Measurements from ENCODE around the gene DHRS2. TPM values are rescaled to one million over a fixed set of nuclear protein-coding genes. Genes with fewer than 3 reads are reported as not detected.
A peak's percentile ranks its signal among the peaks of the same experiment; 100 is the strongest.

The DHRS2 gene
- total and polyA plus RNA-seq, 2 of the 13 experiments (the other 11 are each of a cell fraction or from before 2014, with no cell fraction given), result 1,621 to 3,021 TPM

- TF ChIP-seq FOXP4 (CRISPR knock-in tag; IDR thresholded peaks at IDR 0.05), result 0 out of 2 replicates have a peak, but pooled peaks have one; percentile 30
- TF ChIP-seq ZHX2 (IDR thresholded peaks at IDR 0.05; ENCODE audit: low read depth), result no peak
- TF ChIP-seq ZHX2 (CRISPR knock-in tag; IDR thresholded peaks at IDR 0.05; ENCODE audit: borderline replicate concordance), result no peak
- no peak for TF ChIP-seq PTBP1 (IDR thresholded peaks at IDR 0.05; ENCODE audit: low read depth, low read length, poor library complexity, severe bottlenecking)
- TF ChIP-seq, protein P1, sequence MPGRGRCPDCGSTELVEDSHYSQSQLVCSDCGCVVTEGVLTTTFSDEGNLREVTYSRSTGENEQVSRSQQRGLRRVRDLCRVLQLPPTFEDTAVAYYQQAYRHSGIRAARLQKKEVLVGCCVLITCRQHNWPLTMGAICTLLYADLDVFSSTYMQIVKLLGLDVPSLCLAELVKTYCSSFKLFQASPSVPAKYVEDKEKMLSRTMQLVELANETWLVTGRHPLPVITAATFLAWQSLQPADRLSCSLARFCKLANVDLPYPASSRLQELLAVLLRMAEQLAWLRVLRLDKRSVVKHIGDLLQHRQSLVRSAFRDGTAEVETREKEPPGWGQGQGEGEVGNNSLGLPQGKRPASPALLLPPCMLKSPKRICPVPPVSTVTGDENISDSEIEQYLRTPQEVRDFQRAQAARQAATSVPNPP (CRISPR knock-in tag; IDR thresholded peaks at IDR 0.05), result peak; percentile 80; the same call in 1 of the 2 replicates
- TF ChIP-seq MIER3 (CRISPR knock-in tag; IDR thresholded peaks at IDR 0.05; ENCODE audit: borderline replicate concordance), result no peak
- TF ChIP-seq TAF15 (IDR thresholded peaks at IDR 0.05; ENCODE audit: low read depth, low read length, poor library complexity, severe bottlenecking), result no peak
- TF ChIP-seq AGO2 (optimal IDR thresholded peaks at IDR 0.05; ENCODE audit: low read depth, low read length), result peak; percentile 85
- no peak for TF ChIP-seq SMYD3 (CRISPR knock-in tag; IDR thresholded peaks at IDR 0.05)
- TF ChIP-seq ZNF775 (CRISPR knock-in tag; IDR thresholded peaks at IDR 0.05; ENCODE audit: borderline replicate concordance), result no peak
- TF ChIP-seq NPAS2 (CRISPR knock-in tag; IDR thresholded peaks at IDR 0.05; ENCODE audit: borderline replicate concordance), result no peak
- TF ChIP-seq CREB1 (IDR thresholded peaks at IDR 0.05), result no peak
- TF ChIP-seq CREB1 (CRISPR knock-in tag; IDR thresholded peaks at IDR 0.05), result no peak
- TF ChIP-seq, protein P2, sequence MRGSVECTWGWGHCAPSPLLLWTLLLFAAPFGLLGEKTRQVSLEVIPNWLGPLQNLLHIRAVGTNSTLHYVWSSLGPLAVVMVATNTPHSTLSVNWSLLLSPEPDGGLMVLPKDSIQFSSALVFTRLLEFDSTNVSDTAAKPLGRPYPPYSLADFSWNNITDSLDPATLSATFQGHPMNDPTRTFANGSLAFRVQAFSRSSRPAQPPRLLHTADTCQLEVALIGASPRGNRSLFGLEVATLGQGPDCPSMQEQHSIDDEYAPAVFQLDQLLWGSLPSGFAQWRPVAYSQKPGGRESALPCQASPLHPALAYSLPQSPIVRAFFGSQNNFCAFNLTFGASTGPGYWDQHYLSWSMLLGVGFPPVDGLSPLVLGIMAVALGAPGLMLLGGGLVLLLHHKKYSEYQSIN (CRISPR knock-in tag; IDR thresholded peaks at IDR 0.05; ENCODE audit: borderline replicate concordance), result no peak
- TF ChIP-seq NONO (IDR thresholded peaks at IDR 0.05), result no peak
- no peak for TF ChIP-seq NONO (CRISPR knock-in tag; conservative IDR thresholded peaks at IDR 0.05)
- no peak for TF ChIP-seq ZNF724P (CRISPR knock-in tag; IDR thresholded peaks at IDR 0.05; ENCODE audit: borderline replicate concordance)
- no peak for TF ChIP-seq YEATS2 (CRISPR knock-in tag; IDR thresholded peaks at IDR 0.05; ENCODE audit: borderline replicate concordance)
Observed at GRCh38 chr14:23641915-23642588, 5.9 kb downstream of the DHRS2 start (continued).

Data from HepG2 (cell line).